ENCODE measurements around the gene POLE.

POLE gene

DNA sequence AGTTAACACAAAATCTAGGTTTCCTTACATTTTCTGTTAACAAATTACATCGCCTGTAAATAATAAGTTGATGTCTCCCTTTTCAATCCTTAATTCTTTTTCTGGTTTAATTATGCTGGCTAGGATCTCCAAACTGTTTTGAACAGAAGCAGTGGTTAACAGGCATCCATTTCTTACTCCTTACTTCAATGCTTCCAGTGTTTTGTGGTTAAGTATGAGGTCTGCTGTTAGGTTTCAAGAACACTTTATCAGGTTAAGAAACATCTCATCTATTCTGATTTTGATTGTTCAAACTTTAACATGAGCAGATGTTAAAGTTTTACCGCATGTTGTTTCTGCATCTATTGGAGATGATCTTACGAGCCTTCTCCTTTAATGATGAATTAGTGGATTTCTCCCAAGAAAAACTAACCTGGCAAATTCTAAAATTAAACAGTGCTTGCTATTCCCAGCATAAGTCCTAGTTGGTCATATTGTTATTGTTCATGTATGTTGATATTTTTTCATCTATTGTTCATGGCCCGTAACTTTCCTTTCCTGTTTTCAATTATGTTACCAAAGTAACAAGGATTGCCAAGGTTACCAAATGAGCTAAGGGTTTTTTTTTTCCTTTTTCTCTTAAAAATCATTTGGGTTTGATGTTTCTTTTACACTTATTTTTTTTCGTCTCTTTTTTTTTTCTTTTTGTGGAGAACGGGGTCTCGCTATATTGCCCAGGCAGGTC lies 33.4 kb downstream of the POLE start:
- Histone ChIP-seq H4K5ac (ENCODE audit: low read length) (no peak overlapping the region), H3K36me3 (ENCODE audit: control insufficient read depth, insufficient read depth, low read length) (peaks cover 37% of the 10 kb centered on the region)
- WGBS (ENCODE audit: extremely low coverage, insufficient coverage, low lambda C conversion rate) = no CpG with 5 or more reads among the region's 7 CpGs

DNA sequence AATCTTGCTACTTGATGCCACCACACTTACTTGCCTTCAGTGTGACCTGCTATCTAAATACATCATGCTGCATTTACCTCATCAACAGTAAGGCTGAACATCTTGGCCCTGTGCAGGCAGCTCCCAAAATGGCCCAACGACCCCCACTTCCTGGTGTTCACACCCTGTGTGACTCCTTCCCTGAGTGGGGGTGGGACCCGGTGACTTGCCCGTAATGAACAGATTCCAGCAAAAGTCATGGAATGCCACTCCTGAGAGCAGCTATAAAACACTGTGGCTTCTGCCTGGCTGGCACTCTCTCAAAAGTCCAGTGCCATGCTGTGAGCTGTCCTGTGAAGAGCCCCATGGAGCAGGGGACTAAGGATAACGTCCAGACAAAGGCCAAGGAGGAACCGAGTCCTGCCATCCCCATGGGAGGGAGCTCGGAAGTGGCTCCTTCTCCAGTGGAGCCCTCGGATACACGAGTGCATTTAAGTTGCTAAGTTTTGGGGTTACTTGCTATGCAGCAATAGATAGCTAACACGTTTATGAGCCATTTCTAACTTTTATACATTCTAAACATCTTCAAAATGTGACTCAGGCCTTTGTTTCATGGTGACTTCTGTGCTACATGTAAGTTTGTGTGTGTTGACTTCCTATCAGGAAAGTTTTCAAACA lies 35.6 kb downstream of the POLE start:
- Histone ChIP-seq H3K9ac (ENCODE audit: low read length) (no peak overlapping the region), H3K23ac (ENCODE audit: low read length) (no peak overlapping the region), H2BK15ac (replicated peaks; ENCODE audit: low read depth) (no peak overlapping the region), H2AK5ac (ENCODE audit: low read length) (no peak overlapping the region), H3K36me3 (ENCODE audit: control insufficient read depth, insufficient read depth, low read length) (peaks cover 34% of the 10 kb centered on the region), H3K56ac (ENCODE audit: low read length) (no peak overlapping the region), H3K4me3 (ENCODE audit: low read length) (no peak overlapping the region), H3K27me3 (ENCODE audit: insufficient read depth, low read length, poor library complexity) (no peaks in the 10 kb centered on the region), H4K8ac (ENCODE audit: low read depth, low read length) (no peak overlapping the region), H3K79me2 (ENCODE audit: control insufficient read depth, insufficient read depth, low read length) (no peaks in the 10 kb centered on the region), H3K4me2 (ENCODE audit: low read length) (no peak overlapping the region), H2BK120ac (ENCODE audit: low read depth, low read length) (no peak overlapping the region), H3K27ac (ENCODE audit: low read depth, low read length) (no peak overlapping the region), H3K18ac (ENCODE audit: low read length) (no peak overlapping the region), H3K79me1 (ENCODE audit: low read length) (no peaks in the 10 kb centered on the region), H4K5ac (ENCODE audit: low read length) (no peak overlapping the region), H2BK5ac (ENCODE audit: low read length) (no peak overlapping the region), H3K4ac (ENCODE audit: low read depth, low read length) (no peak overlapping the region), H3K4me1 (ENCODE audit: control insufficient read depth, low read depth, low read length) (no peaks in the 10 kb centered on the region)
- no CpG with 5 or more reads among the region's 9 CpGs for WGBS (ENCODE audit: extremely low coverage, insufficient coverage, low lambda C conversion rate)
- DNase-seq = no peak

More for the DNA sequence above, 33.4 kb downstream of the POLE start:
- Histone ChIP-seq H3K4me2 (ENCODE audit: low read length) (no peak overlapping the region), H3K23ac (ENCODE audit: low read length) (no peak overlapping the region), H2AK5ac (ENCODE audit: low read length) (no peak overlapping the region), H4K8ac (ENCODE audit: low read depth, low read length) (no peak overlapping the region), H3K18ac (ENCODE audit: low read length) (no peak overlapping the region), H3K56ac (ENCODE audit: low read length) (no peak overlapping the region), H2BK15ac (replicated peaks; ENCODE audit: low read depth) (no peak overlapping the region), H3K4ac (ENCODE audit: low read depth, low read length) (no peak overlapping the region), H2BK5ac (ENCODE audit: low read length) (no peak overlapping the region), H3K4me3 (ENCODE audit: low read length) (no peak overlapping the region), H2BK120ac (ENCODE audit: low read depth, low read length) (no peak overlapping the region), H3K4me1 (ENCODE audit: control insufficient read depth, low read depth, low read length) (no peaks in the 10 kb centered on the region), H3K9ac (ENCODE audit: low read length) (no peak overlapping the region), H3K79me2 (ENCODE audit: control insufficient read depth, insufficient read depth, low read length) (no peaks in the 10 kb centered on the region), H3K27ac (ENCODE audit: low read depth, low read length) (no peak overlapping the region), H3K79me1 (ENCODE audit: low read length) (no peaks in the 10 kb centered on the region), H3K27me3 (ENCODE audit: insufficient read depth, low read length, poor library complexity) (no peaks in the 10 kb centered on the region)
- no peak for DNase-seq

GRCh38 chr12:132649226-132649945 lies 37.8 kb downstream of the POLE start:
- Histone ChIP-seq H3K4ac (ENCODE audit: low read depth, low read length) (no peak overlapping the region), H3K79me1 (ENCODE audit: low read length) (no peaks in the 10 kb centered on the region)
- WGBS (ENCODE audit: extremely low coverage, insufficient coverage, low lambda C conversion rate) = no CpG with 5 or more reads among the region's 27 CpGs

DNA sequence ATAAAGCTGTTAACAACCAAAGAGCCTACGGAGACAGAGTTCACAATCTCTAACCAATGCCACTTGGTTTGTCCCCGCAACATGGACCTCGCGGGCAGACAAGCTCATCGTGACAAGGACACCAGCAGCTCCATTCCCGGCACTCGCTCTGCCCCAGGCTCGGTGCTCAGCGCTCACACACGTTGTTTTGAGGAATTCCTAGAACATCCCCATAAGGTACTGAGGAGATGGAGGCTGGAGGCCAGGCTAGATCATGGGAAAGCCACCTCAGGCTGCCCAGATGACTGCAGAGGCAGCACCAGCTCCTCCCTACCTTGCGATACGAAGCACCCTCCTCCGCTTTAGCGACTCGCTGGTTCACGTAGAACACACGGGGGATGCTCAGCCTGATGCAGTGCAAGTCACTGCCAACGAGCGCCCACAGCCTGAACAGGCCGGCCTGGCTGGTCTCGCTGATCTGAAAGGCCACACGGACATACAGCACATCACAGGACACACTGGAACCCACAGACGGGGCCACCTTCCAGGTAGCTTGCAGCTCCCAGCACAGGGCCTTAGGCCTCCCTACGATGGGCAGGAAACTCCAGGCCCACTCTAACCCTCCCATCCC lies 38.4 kb downstream of the POLE start:
- no CpG with 5 or more reads among the region's 24 CpGs for WGBS (ENCODE audit: extremely low coverage, insufficient coverage, low lambda C conversion rate)
- Histone ChIP-seq H3K4ac (ENCODE audit: low read depth, low read length) (no peak overlapping the region), H3K36me3 (ENCODE audit: control insufficient read depth, insufficient read depth, low read length) (peaks cover 41% of the 10 kb centered on the region), H3K4me3 (ENCODE audit: low read length) (no peak overlapping the region), H3K4me2 (ENCODE audit: low read length) (no peak overlapping the region), H4K8ac (ENCODE audit: low read depth, low read length) (no peak overlapping the region), H3K79me1 (ENCODE audit: low read length) (no peaks in the 10 kb centered on the region), H2BK5ac (ENCODE audit: low read length) (no peak overlapping the region), H2BK15ac (replicated peaks; ENCODE audit: low read depth) (no peak overlapping the region), H3K4me1 (ENCODE audit: control insufficient read depth, low read depth, low read length) (no peaks in the 10 kb centered on the region), H2AK5ac (ENCODE audit: low read length) (no peak overlapping the region), H3K18ac (ENCODE audit: low read length) (no peak overlapping the region), H4K5ac (ENCODE audit: low read length) (no peak overlapping the region), H3K56ac (ENCODE audit: low read length) (no peak overlapping the region), H3K23ac (ENCODE audit: low read length) (no peak overlapping the region), H2BK120ac (ENCODE audit: low read depth, low read length) (no peak overlapping the region), H3K79me2 (ENCODE audit: control insufficient read depth, insufficient read depth, low read length) (no peaks in the 10 kb centered on the region), H3K27ac (ENCODE audit: low read depth, low read length) (no peak overlapping the region), H3K9ac (ENCODE audit: low read length) (no peak overlapping the region), H3K27me3 (ENCODE audit: insufficient read depth, low read length, poor library complexity) (no peaks in the 10 kb centered on the region)
- no peak for DNase-seq

More at GRCh38 chr12:132649226-132649945, 37.8 kb downstream of the POLE start:
- H2BK120ac ChIP-seq (ENCODE audit: low read depth, low read length) = no peak overlapping the region
- no peak overlapping the region for H3K9ac ChIP-seq (ENCODE audit: low read length)
- H3K56ac ChIP-seq (ENCODE audit: low read length) = no peak overlapping the region
- H3K4me3 ChIP-seq (ENCODE audit: low read length) = no peak overlapping the region
- H3K27ac ChIP-seq (ENCODE audit: low read depth, low read length) = no peak overlapping the region
- no peaks in the 10 kb centered on the region for H3K79me2 ChIP-seq (ENCODE audit: control insufficient read depth, insufficient read depth, low read length)
- H2BK15ac ChIP-seq (replicated peaks; ENCODE audit: low read depth) = no peak overlapping the region
- no peak overlapping the region for H4K8ac ChIP-seq (ENCODE audit: low read depth, low read length)
- H3K18ac ChIP-seq (ENCODE audit: low read length) = no peak overlapping the region
- H3K4me2 ChIP-seq (ENCODE audit: low read length) = no peak overlapping the region
- no peak overlapping the region for H2BK5ac ChIP-seq (ENCODE audit: low read length)
- H4K5ac ChIP-seq (ENCODE audit: low read length) = no peak overlapping the region
- H3K36me3 ChIP-seq (ENCODE audit: control insufficient read depth, insufficient read depth, low read length) = peaks cover 37% of the 10 kb centered on the region
- no peak overlapping the region for H2AK5ac ChIP-seq (ENCODE audit: low read length)
- no peak for DNase-seq
- H3K23ac ChIP-seq (ENCODE audit: low read length) = no peak overlapping the region
- H3K4me1 ChIP-seq (ENCODE audit: control insufficient read depth, low read depth, low read length) = no peaks in the 10 kb centered on the region
- no peaks in the 10 kb centered on the region for H3K27me3 ChIP-seq (ENCODE audit: insufficient read depth, low read length, poor library complexity)

DNA sequence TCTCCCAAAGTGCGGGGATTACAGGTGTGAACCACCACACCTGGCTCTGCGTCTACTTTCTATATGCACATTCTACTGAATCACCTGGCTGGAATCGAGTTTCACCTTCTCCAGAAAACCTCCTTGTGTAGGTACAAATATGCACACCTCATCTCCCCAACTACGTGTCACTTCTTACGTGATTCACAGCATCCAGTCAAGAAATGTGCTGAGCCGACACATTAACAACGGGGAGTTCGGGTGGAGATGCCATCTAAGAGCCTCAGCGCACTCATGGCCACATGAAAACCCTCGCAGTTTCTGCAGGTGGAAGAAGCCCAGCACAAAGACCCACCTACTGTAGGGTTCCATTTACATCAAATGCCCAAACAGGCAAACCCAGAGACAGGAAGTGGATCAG lies 39.3 kb downstream of the POLE start:
- H4K8ac ChIP-seq (ENCODE audit: low read depth, low read length) = no peak overlapping the region
- no peak overlapping the region for H3K9ac ChIP-seq (ENCODE audit: low read length)
- no peak overlapping the region for H3K23ac ChIP-seq (ENCODE audit: low read length)
- no peak overlapping the region for H4K5ac ChIP-seq (ENCODE audit: low read length)
- H3K36me3 ChIP-seq (ENCODE audit: control insufficient read depth, insufficient read depth, low read length) = peaks cover 46% of the 10 kb centered on the region
- WGBS (ENCODE audit: extremely low coverage, insufficient coverage, low lambda C conversion rate) = no CpG with 5 or more reads among the region's 10 CpGs
- H2BK15ac ChIP-seq (replicated peaks; ENCODE audit: low read depth) = no peak overlapping the region
- no peak overlapping the region for H3K4me3 ChIP-seq (ENCODE audit: low read length)
- H2AK5ac ChIP-seq (ENCODE audit: low read length) = no peak overlapping the region
- H3K4ac ChIP-seq (ENCODE audit: low read depth, low read length) = no peak overlapping the region
- no peaks in the 10 kb centered on the region for H3K79me2 ChIP-seq (ENCODE audit: control insufficient read depth, insufficient read depth, low read length)
- H3K4me1 ChIP-seq (ENCODE audit: control insufficient read depth, low read depth, low read length) = no peaks in the 10 kb centered on the region
- no peak overlapping the region for H3K27ac ChIP-seq (ENCODE audit: low read depth, low read length)
- no peaks in the 10 kb centered on the region for H3K79me1 ChIP-seq (ENCODE audit: low read length)
- no peak overlapping the region for H2BK120ac ChIP-seq (ENCODE audit: low read depth, low read length)
- H3K56ac ChIP-seq (ENCODE audit: low read length) = no peak overlapping the region
- H2BK5ac ChIP-seq (ENCODE audit: low read length) = no peak overlapping the region
- DNase-seq = no peak
- no peaks in the 10 kb centered on the region for H3K27me3 ChIP-seq (ENCODE audit: insufficient read depth, low read length, poor library complexity)
- H3K4me2 ChIP-seq (ENCODE audit: low read length) = no peak overlapping the region
- no peak overlapping the region for H3K18ac ChIP-seq (ENCODE audit: low read length)

Measured in mesendoderm (in vitro differentiated cells).